Measurements from ENCODE around the gene ZNF385A.

- TF ChIP-seq CTCF (IDR thresholded peaks at IDR 0.05 in 4 of 5, conservative IDR thresholded peaks at IDR 0.05 in 1 of 5), result no peak
- no peak for TF ChIP-seq POLR2A (IDR thresholded peaks at IDR 0.05)
Measured at GRCh38 chr12:54355104-54355815, 29.3 kb downstream of the ZNF385A start.
